Erythroblast (primary cell): ENCODE data around the gene XRCC1.
A peak's percentile ranks its signal among the peaks of the same experiment; 100 is the strongest.
"Not testable (repeated sequence)": the region's sequence is repeated elsewhere in the genome, so short reads cannot be mapped to it uniquely, and the experiment has no call there.

ENCODE experiments used
- DNase-seq, 2 experiments: peaks; one replicate each; lab custom pipeline; 2025; lab: John Stamatoyannopoulos, UW
- GATA1 ChIP-seq: IDR thresholded peaks from 2 replicates; pipeline ENCODE4 v1.6.1; 2011; ENCODE audit warnings: low read depth, mild to moderate bottlenecking, control low read depth, low read length, moderate library complexity
- POLR2A ChIP-seq: IDR thresholded peaks from 2 replicates; pipeline ENCODE4 v1.6.1; 2011; ENCODE audit warnings: mild to moderate bottlenecking, low read length

Gene XRCC1

DNA sequence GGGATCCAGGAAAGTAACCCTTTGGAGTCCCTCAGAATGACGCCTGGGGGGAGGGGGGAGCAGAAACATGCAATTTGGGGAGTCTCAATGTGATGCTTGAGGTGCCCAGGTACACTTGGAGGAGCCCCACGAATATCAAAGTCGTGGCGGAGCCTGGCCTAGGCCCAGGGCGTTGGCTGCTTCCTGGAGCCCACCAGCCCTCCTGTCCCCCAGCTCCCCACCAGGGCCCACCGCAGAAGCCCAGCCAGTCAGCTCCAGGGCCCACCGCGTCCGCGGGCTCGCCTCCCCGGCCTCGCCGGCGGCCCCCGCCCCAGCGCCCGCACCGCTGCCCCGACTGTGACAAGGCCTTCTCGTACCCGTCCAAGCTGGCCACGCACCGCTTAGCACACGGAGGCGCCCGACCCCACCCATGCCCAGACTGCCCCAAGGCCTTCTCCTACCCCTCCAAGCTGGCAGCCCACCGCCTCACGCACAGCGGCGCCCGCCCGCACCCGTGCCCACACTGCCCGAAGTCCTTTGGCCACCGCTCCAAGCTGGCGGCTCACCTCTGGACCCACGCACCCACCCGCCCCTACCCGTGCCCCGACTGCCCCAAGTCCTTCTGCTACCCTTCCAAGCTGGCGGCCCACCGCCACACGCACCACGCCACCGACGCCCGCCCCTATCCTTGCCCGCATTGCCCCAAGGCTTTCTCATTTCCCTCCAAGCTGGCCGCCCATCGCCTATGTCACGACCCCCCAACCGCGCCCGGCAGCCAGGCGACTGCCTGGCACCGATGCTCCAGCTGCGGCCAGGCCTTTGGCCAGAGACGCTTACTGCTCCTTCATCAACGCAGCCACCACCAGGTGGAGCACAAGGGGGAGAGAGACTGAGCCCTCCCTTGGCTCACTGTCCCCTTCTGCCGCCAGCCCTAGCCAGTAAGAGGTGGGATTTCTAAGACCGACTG, 40.2 kb downstream of the XRCC1 start:
- TF ChIP-seq GATA1, result no peak
- no peak for TF ChIP-seq POLR2A
- DNase-seq, result peak; percentile 56 to 59

DNA sequence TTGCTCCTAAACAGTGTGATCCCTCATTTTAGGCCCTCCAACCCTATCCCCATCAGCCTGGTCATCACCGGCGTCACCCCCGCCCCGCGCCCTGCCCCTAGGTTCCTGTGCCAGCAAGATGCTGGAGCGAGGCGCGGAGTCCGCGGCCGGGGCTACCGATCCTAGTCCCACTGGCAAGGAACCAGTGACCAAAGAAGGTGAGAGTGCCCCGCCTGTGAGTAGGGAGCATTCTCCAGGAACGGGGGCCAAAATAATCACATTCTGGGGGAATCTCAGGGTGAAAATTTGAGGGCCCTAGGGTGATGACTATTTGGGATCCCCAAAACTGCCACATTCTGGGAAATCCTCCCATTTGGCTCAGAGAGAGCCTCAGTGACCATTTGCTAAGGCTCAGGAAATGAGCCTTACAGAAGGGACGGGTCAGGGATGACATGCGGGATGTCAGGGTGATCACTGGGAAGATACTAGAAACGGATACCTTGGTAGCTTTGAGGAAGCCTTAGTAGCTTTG, 41.0 kb downstream of the XRCC1 start:
- no peak for TF ChIP-seq POLR2A
- TF ChIP-seq GATA1, result no peak
- DNase-seq, result no peak

DNA sequence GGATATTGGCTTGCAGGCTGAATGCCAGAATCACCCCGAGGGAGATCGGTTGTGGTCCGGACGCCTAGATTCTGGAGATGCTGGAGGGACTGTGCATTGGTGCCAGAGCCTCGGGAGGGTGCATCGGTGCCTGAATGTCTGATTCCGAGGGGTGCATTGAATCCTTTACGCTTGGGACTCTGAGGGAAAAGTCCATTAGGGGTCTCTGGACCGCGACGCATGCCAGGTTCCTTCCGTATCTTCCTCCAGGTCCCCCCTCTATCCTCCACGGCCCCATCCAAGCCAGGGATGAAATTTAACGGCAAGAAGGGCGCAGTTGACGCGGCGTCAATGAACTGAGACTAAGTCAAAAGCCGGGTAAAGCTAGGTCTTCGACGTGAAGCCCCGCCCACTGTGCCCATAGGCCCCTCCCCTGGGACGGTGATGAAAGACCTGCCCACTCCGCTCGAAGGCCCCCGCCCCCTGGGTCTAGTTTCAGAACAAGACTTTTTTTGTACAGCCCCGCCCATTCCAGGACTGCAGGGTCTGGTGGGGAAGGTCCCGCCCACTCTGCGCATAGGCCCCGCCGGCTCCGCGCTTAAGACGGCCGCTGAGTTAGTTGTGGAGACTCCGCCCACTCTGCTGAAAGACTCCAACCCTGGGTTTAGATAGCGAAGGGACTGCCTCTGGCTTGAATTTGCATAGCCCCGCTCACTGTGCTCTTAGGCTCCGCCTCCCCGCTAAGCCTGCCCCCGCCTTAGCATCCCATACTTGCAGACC, 41.6 kb downstream of the XRCC1 start:
- peak; percentile 98 to 99 for DNase-seq
- no peak for TF ChIP-seq POLR2A
- TF ChIP-seq GATA1, result no peak

DNA sequence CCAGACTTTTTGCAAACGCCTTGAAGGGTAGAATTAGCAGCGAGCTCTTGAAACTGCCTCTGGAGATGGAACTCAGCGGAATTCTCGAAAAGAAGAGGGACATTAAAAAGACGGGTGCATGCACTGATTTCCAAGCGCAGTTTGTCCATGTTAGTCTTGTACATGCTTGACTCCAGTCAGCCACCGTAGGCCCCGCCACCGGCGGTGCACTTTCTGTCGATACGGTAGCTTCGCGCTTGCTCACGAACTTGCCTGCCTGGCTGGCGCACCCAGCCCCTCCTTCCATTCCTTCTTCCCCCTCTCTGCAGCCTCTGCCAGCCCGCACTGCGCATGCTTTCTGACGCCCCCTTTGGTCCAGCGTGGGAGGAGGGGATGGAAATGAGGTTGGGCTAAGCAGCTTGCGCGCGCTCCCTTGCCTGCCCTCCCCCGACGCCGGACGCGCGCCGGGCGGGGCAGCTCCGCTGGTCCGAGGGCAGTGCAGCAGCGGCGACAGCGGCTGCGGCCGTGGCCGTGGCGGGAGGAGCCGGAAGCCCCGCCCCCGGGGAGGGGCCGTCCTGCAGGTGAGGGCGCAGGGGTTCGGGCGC, 42.3 kb downstream of the XRCC1 start, which contains the start of gene ZNF575:
Gene ZNF575, plus strand, starts transcription at position 227 of the 584 bp plus-strand sequence. CDS start 1,235 bp downstream, outside the sequence.
- peak; percentile 82 to 89 for DNase-seq
- TF ChIP-seq POLR2A, result peak; percentile 32
- no peak for TF ChIP-seq GATA1

DNA sequence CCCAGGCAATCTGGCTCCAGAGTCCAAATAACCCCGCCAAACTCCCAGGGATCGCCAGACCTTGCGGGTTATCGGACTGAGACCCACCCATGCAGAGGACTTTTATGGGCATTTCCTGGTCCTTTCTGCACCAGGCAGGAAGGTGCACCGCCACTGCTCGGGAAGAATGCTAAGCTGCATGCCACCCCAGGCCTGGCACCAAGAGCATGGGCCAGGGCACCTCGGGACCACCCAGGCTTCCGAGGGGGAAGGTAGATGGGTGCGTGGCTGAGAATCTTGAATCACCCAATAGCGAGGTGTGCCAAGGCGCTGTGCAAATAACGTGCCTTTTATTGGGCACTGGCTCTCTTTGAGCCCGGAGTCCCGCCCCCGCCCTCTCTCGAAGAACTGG, 42.8 kb downstream of the XRCC1 start:
- no peak for TF ChIP-seq GATA1
- TF ChIP-seq POLR2A, result no peak
- no peak for DNase-seq

DNA sequence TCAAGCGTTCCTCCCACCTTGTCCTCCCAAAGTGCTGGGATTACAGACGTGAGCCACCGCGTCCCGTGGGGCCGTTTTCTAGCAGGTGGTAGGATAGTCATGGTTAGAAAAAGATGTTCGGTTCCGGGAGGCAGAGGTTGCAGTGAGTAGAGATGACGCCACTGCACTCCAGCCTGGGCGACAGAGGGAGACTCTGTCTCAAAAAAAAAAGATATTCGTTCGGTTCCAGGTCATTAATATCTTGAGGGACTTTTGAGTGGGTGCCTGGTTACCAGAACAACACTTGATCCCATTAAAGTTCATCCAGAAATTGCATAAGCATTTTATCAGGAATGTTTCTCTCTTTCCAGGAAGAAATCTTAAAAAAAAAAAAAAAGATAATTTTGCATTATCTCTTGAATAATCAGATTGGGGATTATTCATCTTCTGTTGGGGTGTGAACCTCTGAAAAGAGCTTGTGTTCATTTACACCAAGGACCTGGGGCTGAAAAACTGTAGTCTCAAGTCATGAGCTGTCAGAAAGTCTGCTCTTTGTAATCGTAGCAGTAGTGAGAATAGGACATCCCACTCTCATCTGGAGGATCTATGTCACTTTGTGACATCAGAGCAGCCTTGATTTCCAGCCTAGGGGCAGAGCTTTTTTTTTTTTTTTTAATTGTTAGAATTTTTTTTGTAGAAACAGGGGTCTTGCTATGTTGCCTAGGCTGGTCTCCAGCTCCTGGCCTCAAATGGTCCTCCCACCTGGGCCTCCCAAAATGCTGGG, 47.3 kb downstream of the XRCC1 start:
- peak in 1 of 2 experiments; percentile 23 for DNase-seq
- no peak for TF ChIP-seq POLR2A
- TF ChIP-seq GATA1, result no peak

DNA sequence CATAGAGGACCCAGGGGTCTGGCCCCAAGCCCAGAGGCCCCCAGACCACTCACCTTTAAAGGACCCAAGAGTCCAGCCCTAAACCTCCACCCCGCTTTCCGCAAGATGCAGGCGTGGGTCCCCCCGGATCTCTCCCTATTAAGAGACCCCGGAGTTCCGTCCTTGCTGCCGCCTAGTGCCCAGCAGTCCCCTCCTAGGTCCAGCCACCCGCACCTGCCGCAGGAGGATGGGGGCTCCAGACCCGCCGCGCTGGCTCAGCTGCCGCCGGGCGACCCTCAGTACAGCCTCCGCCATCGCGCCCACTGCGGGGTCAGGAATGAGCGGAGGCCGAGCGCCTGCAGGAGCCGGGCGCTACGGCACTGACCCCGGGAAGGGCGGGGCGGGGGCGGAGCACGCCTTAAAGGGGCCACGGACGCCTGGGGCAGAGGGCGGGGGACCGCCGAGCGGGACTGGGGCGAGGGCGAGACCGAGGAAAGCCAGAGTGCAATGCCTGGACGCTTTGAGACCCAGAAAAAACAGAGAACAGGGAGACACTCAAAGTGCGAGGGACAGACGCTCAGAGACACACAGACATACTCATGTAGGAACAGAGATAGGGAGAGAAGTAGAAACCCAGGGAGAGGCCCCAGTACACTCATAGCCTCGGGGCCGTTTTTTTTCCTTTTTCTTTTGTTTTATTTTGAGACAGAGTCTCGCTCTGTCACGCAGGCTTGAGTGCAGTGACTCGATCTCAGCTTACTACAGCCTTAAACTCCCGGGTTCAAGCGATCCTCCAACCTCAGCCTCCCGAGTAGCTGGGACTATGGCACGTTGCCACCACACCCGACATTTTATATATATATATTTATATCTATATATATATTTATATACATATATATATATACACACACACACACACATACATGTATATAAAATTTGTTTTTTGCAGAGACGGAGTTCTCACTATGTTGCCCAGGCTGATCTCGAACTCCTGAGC, 48.2 kb downstream of the XRCC1 start, which contains the start of gene ETHE1:
Gene ETHE1, minus strand, starts transcription at position 318 of the 976 bp plus-strand sequence. Its CDS starts 24 bp downstream, at position 294.
- peak; percentile 78 for DNase-seq
- peak; percentile 35 for TF ChIP-seq POLR2A
- TF ChIP-seq GATA1, result no peak

DNA sequence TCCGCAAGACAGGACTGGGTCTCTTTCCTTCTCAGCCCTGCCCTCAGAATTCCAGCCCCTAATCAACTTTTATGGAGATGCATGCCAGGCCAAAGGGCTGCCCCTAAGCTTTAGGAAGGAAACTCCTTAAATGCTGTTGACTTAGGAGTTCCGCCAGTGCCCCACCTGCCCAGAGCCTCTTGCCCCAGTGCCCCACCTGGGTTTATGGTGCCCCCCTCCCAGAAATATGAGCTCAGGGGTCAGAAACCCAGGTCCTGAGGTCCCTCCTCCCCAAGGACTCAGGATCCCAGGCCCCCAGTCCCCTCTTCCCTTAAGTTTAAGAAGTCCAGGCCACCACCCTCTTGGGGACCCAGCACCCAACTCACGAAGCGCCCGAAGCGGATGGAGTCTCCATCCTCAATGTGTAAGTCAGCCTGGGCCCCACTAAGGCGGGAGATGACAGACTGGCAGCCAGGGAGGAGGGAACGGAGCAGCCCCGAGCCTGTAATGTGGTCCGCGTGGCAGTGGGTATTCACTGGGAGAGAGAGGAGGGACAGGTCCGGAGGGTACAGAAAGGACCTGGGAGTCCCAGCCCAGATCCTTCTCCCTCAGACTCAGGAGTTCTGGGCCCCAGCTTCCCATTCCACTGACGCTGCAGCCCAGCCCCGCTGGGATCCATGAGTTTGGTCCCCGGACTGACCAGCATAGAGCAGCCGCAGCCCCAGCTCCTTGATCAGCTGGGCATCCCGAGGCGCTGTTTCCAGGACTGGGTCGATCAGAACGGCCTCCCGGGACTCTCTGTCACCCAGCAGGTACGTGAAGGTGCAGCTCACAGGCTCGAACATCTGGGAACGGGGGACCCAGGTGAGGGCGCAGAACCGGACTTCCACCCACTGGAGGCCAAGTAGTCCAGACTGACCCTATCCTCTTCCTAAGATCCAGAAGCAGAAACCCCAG, 49.2 kb downstream of the XRCC1 start:
- TF ChIP-seq POLR2A (no peak), GATA1 (no peak)
- peak in 1 of 2 experiments; percentile 27 for DNase-seq

GRCh38 chr19:43524922-43525835, 50.1 kb downstream of the XRCC1 start:
- TF ChIP-seq POLR2A (no peak), GATA1 (no peak)
- no peak for DNase-seq

DNA sequence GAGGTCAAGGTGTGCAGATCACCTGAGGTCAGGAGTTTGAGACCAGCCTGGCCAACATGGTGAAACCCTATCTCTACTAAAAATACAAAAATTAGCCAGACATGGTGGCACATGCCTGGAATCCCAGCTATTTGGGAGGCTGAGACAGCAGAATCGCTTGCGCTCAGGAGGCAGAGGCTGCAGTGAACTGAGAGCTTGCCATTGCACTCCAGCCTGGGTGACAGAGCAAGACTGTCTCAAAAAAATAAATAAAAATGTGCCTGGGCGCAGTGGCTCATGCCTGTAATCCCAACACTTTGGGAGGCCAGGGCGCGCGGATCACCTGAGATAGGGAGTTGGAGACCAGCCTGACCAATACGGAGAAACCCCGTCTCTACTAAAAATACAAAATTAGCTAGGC, 51.6 kb downstream of the XRCC1 start:
- DNase-seq, result not testable (repeated sequence)
